ENCODE measurements around the gene SLC47A2. TPM values are rescaled to one million over a fixed set of nuclear protein-coding genes. Genes with fewer than 3 reads are reported as not detected.

SLC47A2 gene
- total RNA-seq, 1 donor from 2014 or later, result not detected

GRCh38 chr17:19720631-19721426 lies 4.4 kb upstream of the SLC47A2 start:
- no peak for ATAC-seq
- H3K27ac ChIP-seq, result no peak overlapping the region
- TF ChIP-seq, protein P1, sequence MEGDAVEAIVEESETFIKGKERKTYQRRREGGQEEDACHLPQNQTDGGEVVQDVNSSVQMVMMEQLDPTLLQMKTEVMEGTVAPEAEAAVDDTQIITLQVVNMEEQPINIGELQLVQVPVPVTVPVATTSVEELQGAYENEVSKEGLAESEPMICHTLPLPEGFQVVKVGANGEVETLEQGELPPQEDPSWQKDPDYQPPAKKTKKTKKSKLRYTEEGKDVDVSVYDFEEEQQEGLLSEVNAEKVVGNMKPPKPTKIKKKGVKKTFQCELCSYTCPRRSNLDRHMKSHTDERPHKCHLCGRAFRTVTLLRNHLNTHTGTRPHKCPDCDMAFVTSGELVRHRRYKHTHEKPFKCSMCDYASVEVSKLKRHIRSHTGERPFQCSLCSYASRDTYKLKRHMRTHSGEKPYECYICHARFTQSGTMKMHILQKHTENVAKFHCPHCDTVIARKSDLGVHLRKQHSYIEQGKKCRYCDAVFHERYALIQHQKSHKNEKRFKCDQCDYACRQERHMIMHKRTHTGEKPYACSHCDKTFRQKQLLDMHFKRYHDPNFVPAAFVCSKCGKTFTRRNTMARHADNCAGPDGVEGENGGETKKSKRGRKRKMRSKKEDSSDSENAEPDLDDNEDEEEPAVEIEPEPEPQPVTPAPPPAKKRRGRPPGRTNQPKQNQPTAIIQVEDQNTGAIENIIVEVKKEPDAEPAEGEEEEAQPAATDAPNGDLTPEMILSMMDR (IDR thresholded peaks at IDR 0.05), result no peak
- H3K36me3 ChIP-seq, result no peaks in the 10 kb centered on the region
- intact Hi-C loops (cut with DNase I), result no loop called here
- peaks cover 16% of the 10 kb centered on the region for H3K4me1 ChIP-seq
- DNase-seq, result peak; percentile 61
- H3K27me3 ChIP-seq, result no peaks in the 10 kb centered on the region
- no peak overlapping the region for H3K4me3 ChIP-seq
- H3K9me3 ChIP-seq, result no peaks in the 10 kb centered on the region

DNA sequence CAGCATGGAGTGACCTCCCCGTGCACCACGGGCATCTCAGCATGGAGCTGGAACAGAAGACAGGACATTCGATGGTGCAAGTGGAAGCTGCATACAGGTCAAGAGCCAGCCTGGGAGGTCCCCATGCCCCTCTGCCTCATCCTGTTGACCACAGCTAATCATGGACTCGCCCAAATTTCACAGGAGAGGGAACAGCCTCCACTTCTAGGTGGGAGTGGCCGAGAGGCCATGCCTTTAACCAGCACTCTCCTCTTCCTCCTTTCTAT lies 3.8 kb upstream of the SLC47A2 start:
- Histone ChIP-seq H3K4me1 (peaks cover 16% of the 10 kb centered on the region), H3K9me3 (no peaks in the 10 kb centered on the region), H3K27me3 (no peaks in the 10 kb centered on the region), H3K36me3 (no peaks in the 10 kb centered on the region), H3K4me3 (no peak overlapping the region), H3K27ac (no peak overlapping the region)
- no peak for ATAC-seq
- TF ChIP-seq, protein P1 (IDR thresholded peaks at IDR 0.05), result no peak
- intact Hi-C loops (cut with DNase I), result no loop called here
- peak; percentile 59 for DNase-seq

DNA sequence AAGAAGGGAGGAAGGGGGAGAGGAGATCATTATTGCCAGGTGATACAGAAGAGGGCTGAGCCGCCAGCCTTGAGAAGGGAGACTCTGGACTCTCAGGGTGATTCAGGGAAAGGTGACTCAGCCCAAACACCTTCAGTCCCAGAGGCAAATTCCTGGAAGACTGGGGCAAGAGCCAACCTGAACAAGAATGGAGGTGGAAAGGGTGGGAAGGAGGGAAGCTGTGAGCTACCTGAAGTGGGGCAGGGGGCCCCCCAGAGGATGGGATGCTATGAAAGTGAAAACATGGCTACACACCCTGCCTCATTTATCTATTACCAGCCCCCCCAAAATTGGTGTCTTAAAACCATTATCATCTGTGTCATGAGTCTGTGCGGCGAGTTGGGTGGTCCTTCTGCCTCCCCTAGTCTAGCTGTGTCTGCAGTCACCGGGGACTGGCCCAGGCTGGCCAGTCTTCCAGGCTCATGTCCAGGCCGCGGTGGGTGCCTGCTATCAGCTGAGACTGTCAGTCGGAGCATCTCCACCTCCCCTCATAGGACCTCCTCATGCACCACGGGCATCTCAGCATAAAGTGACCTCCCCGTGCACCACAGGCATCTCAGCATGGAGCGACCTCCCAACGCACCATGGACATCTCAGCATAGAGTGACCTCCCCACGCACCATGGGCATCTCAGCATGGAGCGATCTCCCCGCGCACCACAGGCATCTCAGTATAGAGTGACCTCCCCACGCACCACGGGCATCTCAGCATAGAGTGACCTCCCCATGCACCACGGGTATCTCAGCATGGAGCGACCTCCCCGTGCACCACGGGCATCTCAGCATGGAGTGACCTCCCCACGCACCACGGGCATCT lies 3.2 kb upstream of the SLC47A2 start:
- Histone ChIP-seq H3K4me1 (peaks cover 12% of the 10 kb centered on the region), H3K36me3 (no peaks in the 10 kb centered on the region), H3K27me3 (no peaks in the 10 kb centered on the region), H3K9me3 (no peaks in the 10 kb centered on the region), H3K4me3 (no peak overlapping the region), H3K27ac (no peak overlapping the region)
- intact Hi-C loops (cut with DNase I), result no loop called here
- TF ChIP-seq, protein P1 (IDR thresholded peaks at IDR 0.05), result no peak
- DNase-seq, result peak; percentile 47
- ATAC-seq, result no peak

- peak; percentile 52 for DNase-seq
- intact Hi-C loops (cut with DNase I), result no loop called here
- no peaks in the 10 kb centered on the region for H3K36me3 ChIP-seq
- TF ChIP-seq, protein P1 (IDR thresholded peaks at IDR 0.05), result peak; percentile 14
- peaks cover 6% of the 10 kb centered on the region for H3K4me1 ChIP-seq
- peak; percentile 16 for ATAC-seq
- no peak overlapping the region for H3K27ac ChIP-seq
- no peaks in the 10 kb centered on the region for H3K9me3 ChIP-seq
- no peak overlapping the region for H3K4me3 ChIP-seq
- H3K27me3 ChIP-seq, result no peaks in the 10 kb centered on the region
Observed at GRCh38 chr17:19718613-19719354, 2.4 kb upstream of the SLC47A2 start.

GRCh38 chr17:19718041-19718612 lies 1.7 kb upstream of the SLC47A2 start:
- no peak overlapping the region for H3K27ac ChIP-seq
- TF ChIP-seq, protein P1 (IDR thresholded peaks at IDR 0.05), result no peak
- intact Hi-C loops (cut with DNase I), result no loop called here
- H3K9me3 ChIP-seq, result no peaks in the 10 kb centered on the region
- peaks cover 6% of the 10 kb centered on the region for H3K4me1 ChIP-seq
- DNase-seq (peak; percentile 54), ATAC-seq (no peak)
- H3K27me3 ChIP-seq, result no peaks in the 10 kb centered on the region
- H3K36me3 ChIP-seq, result no peaks in the 10 kb centered on the region
- no peak overlapping the region for H3K4me3 ChIP-seq

All from upper lobe of right lung (tissue), 1 donor.